HepG2 (cell line): ENCODE measurements around the gene MFSD6. TPM values are rescaled to one million over a fixed set of nuclear protein-coding genes. Genes with fewer than 3 reads are reported as not detected.

Experiments
- ATAC-seq: fragments of 200-7000 bp; cut with Tn5 transposase; 3 replicates; pipeline ENCODE4 v1.9.1; 2020; ENCODE audit warnings: mild to moderate bottlenecking, moderate library complexity
- BruUV-seq: library from RNA; stranded (reverse); fragments of 400-500 nt; replicated peaks from 2 replicates; lab custom pipeline; 2021; lab: Mats Ljungman, UMichigan
- CTCF ChIA-PET: fragments of 300-600 bp; formaldehyde crosslinking; extraction: SDS; loops from one replicate; lab custom pipeline; 2021; ENCODE audit warnings: low total read pairs, inconsistent platforms, low intra/inter-chr PET ratio; lab: Yijun Ruan, JAX
- POLR2A ChIA-PET: fragments of 350-600 bp; sonication (Branson Sonifier 250); formaldehyde crosslinking; loops from one replicate; lab custom pipeline; 2020; ENCODE audit warnings: antibody characterized with exemption, inconsistent platforms; lab: Yijun Ruan, JAX
- DNase-seq: peaks from one replicate; pipeline ENCODE4 v3.0.0-alpha.2; 2015; ENCODE audit warnings: low spot score
- FAIRE-seq: peaks from 3 replicates; lab custom pipeline; 2011; peaks lifted over from hg19 to GRCh38; lab: Jason Lieb, UNC
- H2AFZ ChIP-seq: one replicate; pipeline ENCODE4 v1.6.1; 2011; ENCODE audit warnings: low read length, inconsistent platforms
- H3K27ac ChIP-seq: fragments of 300-600 bp; 3 replicates; pipeline ENCODE4 v1.8.0; 2011; ENCODE audit warnings: mixed run types, mild to moderate bottlenecking, mixed read lengths, low read length, inconsistent platforms; ENCODE audit not compliant: insufficient read depth; ENCODE audit errors: extremely low read length
- H3K27me3 ChIP-seq, 2 experiments: fragments of 200-600 bp in 1 of 2; 2 replicates in 1 of 2; 3 replicates in 1 of 2; pipeline versions ENCODE4 v1.6.0 to v1.8.0; 2011; ENCODE audit warnings: low read length in 2 of 2, mild to moderate bottlenecking in 2 of 2, moderate library complexity in 2 of 2, inconsistent platforms in 1 of 2; ENCODE audit not compliant: insufficient read depth in 2 of 2, control insufficient read depth in 1 of 2
- H3K36me3 ChIP-seq, 2 experiments: fragments of 200-600 bp in 1 of 2; replicated peaks in 1 of 2; 2 replicates in 1 of 2; 3 replicates in 1 of 2; pipeline versions ENCODE4 v1.5.1 to v1.8.0; 2011; ENCODE audit warnings: low read length in 2 of 2, inconsistent platforms in 1 of 2; ENCODE audit not compliant: insufficient read depth in 2 of 2, control insufficient read depth in 1 of 2
- H3K4me1 ChIP-seq: 2 replicates; pipeline ENCODE4 v1.5.1; 2012; ENCODE audit warnings: low read length, inconsistent platforms; ENCODE audit not compliant: insufficient read depth
- H3K4me2 ChIP-seq: 2 replicates; pipeline ENCODE4 v1.6.0; 2011; ENCODE audit warnings: low read depth, low read length, inconsistent platforms
- H3K4me3 ChIP-seq, 3 experiments: fragments of 200-600 bp in 1 of 3; sonication (generic), shearing (Covaris generic) in 1 of 3; replicated peaks in 1 of 3; 2 replicates each; pipeline ENCODE4 v1.5.1; 2011 to 2016; ENCODE audit warnings: low read length in 3 of 3, inconsistent platforms in 2 of 3, low read depth in 2 of 3, mild to moderate bottlenecking in 2 of 3, control low read depth in 1 of 3, mixed read lengths in 1 of 3; ENCODE audit not compliant: insufficient read depth in 1 of 3
- H3K79me2 ChIP-seq: one replicate; pipeline ENCODE4 v1.6.1; 2011; ENCODE audit warnings: low read length, inconsistent platforms; ENCODE audit not compliant: insufficient read depth
- H3K9ac ChIP-seq: 2 replicates; pipeline ENCODE4 v1.6.0; 2011; ENCODE audit warnings: mild to moderate bottlenecking, low read depth, low read length, inconsistent platforms; ENCODE audit not compliant: insufficient read depth
- H3K9me3 ChIP-seq: 2 replicates; pipeline ENCODE4 v1.5.1; 2012; ENCODE audit warnings: mild to moderate bottlenecking, low read length
- H4K20me1 ChIP-seq: 2 replicates; pipeline ENCODE4 v1.6.0; 2011; ENCODE audit warnings: inconsistent platforms, mild to moderate bottlenecking, low read length, moderate library complexity; ENCODE audit not compliant: insufficient read depth
- ATF1 ChIP-seq: IDR thresholded peaks from 2 replicates; pipeline ENCODE4 v1.6.1; 2016; ENCODE audit warnings: mild to moderate bottlenecking, control low read depth
- DMAP1 ChIP-seq: IDR thresholded peaks from 2 replicates; pipeline ENCODE4 v1.6.1; 2016
- FOSL1 ChIP-seq: sonication (generic); formaldehyde crosslinking; IDR thresholded peaks from 2 replicates; pipeline ENCODE4 v1.9.0; 2021; ENCODE audit warnings: missing genetic modification reagents, borderline replicate concordance
- HNRNPLL ChIP-seq: fragments of 200-400 bp; formaldehyde crosslinking; IDR thresholded peaks from 2 replicates; pipeline ENCODE4 v1.6.1; 2017; ENCODE audit warnings: mild to moderate bottlenecking, low read depth, low read length; ENCODE audit not compliant: poor library complexity, severe bottlenecking
- KDM6A ChIP-seq: IDR thresholded peaks from 2 replicates; pipeline ENCODE4 v1.6.1; 2016; ENCODE audit warnings: low read depth
- MBD4 ChIP-seq: IDR thresholded peaks from 2 replicates; pipeline ENCODE4 v1.6.1; 2012; ENCODE audit warnings: low read length, inconsistent platforms, borderline replicate concordance
- SRF ChIP-seq: IDR thresholded peaks from 2 replicates; pipeline ENCODE4 v1.6.1; 2011; ENCODE audit warnings: mild to moderate bottlenecking, low read depth, low read length, moderate library complexity
- ZNF24 ChIP-seq: fragments of 450-650 bp; IDR thresholded peaks from 2 replicates; pipeline ENCODE4 v1.6.1; 2017; ENCODE audit warnings: antibody characterized with exemption, mild to moderate bottlenecking
- WGBS: methylation state at CpG from one replicate; pipeline ENCODE4 v1.1.6; 2017; ENCODE audit warnings: low lambda C conversion rate; 5-methylcytosine and 5-hydroxymethylcytosine counted together
- in situ Hi-C: cut with HindIII; loops from 2 replicates; pipeline ENCODE4 v1.10.0; 2017; ENCODE audit warnings: low pct_unique_long_range_greater_than_20kb; ENCODE audit not compliant: extremely low pct_ligation_motif_present
- intact Hi-C: fragments of 100-400 bp; cut with micrococcal nuclease; formaldehyde crosslinking; loops from one replicate; pipeline ENCODE4 v1.10.0; 2022; ENCODE audit not compliant: unreplicated experiment
- polyA plus RNA-seq, 8 experiments: library from polyadenylated mRNA; depleted of rRNA in 3 of 8; stranded (reverse) in 7 of 8; unstranded in 1 of 8; fragments of >200 nt; fragmentation: Illumina TruSeq in 4 of 8; extraction: Trizol in 4 of 8; gene quantifications; 2 replicates each; pipeline versions ENCODE4 v1.2.1 to v1.2.3, GENCODE V29; 2011 to 2016; ENCODE audit warnings: low read depth in 4 of 8, missing spikeins in 1 of 8, mixed read lengths in 1 of 8; ENCODE audit not compliant: insufficient read depth in 1 of 8
- total RNA-seq, 5 experiments: library from RNA; depleted of rRNA; stranded (reverse); fragments of >200 nt; fragmentation: Illumina TruSeq; extraction: Trizol; gene quantifications; 2 replicates each; pipeline ENCODE4 v1.2.3, GENCODE V29; 2016; ENCODE audit warnings: low read depth in 1 of 5
- TF ChIP-seq, protein P1 (sequence below): sonication (generic); formaldehyde crosslinking; IDR thresholded peaks from 2 replicates; pipeline ENCODE4 v1.5.1; 2020; ENCODE audit warnings: mild to moderate bottlenecking, missing genetic modification reagents, borderline replicate concordance
- TF ChIP-seq, protein P2 (sequence below): sonication (generic); formaldehyde crosslinking; IDR thresholded peaks from 2 replicates; pipeline ENCODE4 v1.9.0; 2021; ENCODE audit warnings: missing genetic modification reagents, borderline replicate concordance
- TF ChIP-seq, protein P3 (sequence below): sonication (generic); formaldehyde crosslinking; conservative IDR thresholded peaks from 2 replicates; pipeline ENCODE4 v1.8.1; 2023; ENCODE audit warnings: missing genetic modification reagents
- TF ChIP-seq, protein P4 (sequence below): sonication (generic); formaldehyde crosslinking; IDR thresholded peaks from 2 replicates; pipeline ENCODE4 v1.5.0; 2020; ENCODE audit warnings: missing genetic modification reagents, mild to moderate bottlenecking, borderline replicate concordance
- TF ChIP-seq, protein P5 (sequence below): sonication (generic); formaldehyde crosslinking; IDR thresholded peaks from 2 replicates; pipeline ENCODE4 v1.5.0; 2020; ENCODE audit warnings: missing genetic modification reagents

The MFSD6 gene
- total and polyA plus RNA-seq, 2 of the 13 experiments (the other 11 are each of a cell fraction or from before 2014, with no cell fraction given): 0.92 to 1.4 TPM

DNA sequence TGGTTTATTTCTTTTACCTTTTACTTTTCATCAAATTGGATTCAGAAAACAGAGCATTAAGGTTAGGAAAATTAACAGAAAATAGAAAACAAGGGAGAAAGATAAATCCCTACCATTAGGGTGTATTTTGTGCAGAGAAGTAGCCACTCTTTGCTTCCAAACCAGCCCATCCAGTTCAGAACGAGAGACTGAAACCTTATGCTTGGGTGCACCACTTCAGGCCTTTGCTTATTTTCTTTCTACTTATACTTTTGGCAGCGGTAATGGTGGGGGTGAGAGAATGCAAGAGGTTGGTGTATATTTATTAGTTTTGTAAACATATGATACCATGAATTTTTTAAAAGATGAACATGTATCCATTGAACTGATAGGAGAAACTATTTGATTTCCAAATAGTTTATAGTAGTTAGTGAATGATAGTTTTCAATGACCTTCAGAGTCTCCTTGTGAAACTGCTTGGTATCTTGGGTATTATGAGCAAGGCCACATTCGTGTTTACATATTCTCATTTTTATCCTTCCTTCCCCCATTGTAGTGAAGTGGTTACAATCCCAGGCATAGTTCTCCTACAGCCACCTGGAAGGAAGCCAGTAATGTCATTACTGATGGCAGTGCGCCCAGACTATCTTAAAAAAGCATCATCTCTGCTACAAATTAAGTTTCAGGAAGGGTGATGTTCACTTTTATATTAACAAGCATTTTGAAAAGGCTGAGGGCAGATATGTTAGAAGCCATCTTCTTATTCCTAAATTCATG, 60.8 kb downstream of the MFSD6 start (continued):
- TF ChIP-seq, protein P1, sequence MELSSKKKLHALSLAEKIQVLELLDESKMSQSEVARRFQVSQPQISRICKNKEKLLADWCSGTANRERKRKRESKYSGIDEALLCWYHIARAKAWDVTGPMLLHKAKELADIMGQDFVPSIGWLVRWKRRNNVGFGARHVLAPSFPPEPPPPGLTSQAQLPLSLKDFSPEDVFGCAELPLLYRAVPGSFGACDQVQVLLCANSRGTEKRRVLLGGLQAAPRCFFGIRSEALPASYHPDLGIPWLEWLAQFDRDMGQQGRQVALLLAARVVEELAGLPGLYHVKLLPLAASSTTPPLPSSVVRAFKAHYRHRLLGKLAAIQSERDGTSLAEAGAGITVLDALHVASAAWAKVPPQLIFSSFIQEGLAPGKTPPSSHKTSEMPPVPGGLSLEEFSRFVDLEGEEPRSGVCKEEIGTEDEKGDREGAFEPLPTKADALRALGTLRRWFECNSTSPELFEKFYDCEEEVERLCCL (CRISPR knock-in tag): no peak
- TF ChIP-seq, protein P2, sequence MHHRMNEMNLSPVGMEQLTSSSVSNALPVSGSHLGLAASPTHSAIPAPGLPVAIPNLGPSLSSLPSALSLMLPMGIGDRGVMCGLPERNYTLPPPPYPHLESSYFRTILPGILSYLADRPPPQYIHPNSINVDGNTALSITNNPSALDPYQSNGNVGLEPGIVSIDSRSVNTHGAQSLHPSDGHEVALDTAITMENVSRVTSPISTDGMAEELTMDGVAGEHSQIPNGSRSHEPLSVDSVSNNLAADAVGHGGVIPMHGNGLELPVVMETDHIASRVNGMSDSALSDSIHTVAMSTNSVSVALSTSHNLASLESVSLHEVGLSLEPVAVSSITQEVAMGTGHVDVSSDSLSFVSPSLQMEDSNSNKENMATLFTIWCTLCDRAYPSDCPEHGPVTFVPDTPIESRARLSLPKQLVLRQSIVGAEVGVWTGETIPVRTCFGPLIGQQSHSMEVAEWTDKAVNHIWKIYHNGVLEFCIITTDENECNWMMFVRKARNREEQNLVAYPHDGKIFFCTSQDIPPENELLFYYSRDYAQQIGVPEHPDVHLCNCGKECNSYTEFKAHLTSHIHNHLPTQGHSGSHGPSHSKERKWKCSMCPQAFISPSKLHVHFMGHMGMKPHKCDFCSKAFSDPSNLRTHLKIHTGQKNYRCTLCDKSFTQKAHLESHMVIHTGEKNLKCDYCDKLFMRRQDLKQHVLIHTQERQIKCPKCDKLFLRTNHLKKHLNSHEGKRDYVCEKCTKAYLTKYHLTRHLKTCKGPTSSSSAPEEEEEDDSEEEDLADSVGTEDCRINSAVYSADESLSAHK: no peak

DNA sequence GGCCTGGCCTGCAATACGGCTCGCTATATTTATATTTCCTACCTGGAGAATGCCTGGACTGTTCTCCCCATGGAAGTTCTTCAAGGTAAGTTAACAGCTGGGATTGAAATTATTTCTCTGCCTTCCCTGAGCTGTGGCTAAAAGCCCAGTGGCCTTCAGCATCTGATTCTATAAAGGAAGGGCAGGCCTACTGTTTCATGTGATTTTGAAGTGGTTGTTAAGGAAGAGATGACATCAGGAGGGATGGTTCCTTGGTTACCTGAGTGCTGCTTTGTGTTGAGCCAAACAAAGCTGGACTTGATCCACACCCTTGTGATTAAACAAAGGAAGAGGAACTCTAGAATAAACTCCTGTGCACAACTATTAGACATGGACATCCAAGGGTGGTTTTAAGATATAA, 61.6 kb downstream of the MFSD6 start:
- Histone ChIP-seq H4K20me1 (no peaks in the 10 kb centered on the region), H3K79me2 (no peaks in the 10 kb centered on the region), H3K27me3 (no peaks in the 10 kb centered on the region), H3K27ac (no peak overlapping the region), H3K4me1 (peaks cover 26% of the 10 kb centered on the region), H3K4me2 (no peak overlapping the region), H3K36me3 (no peaks in the 10 kb centered on the region), H3K4me3 (no peak overlapping the region), H3K9me3 (no peaks in the 10 kb centered on the region), H3K9ac (no peak overlapping the region), H2AFZ (no peak overlapping the region)
- ChIA-PET POLR2A (no interaction called here), CTCF (no interaction called here)
- BruUV-seq: no TSS peak
- DNase-seq (no peak), FAIRE-seq (no peak), ATAC-seq (no peak)
- intact Hi-C loops (no loop called here), in situ Hi-C loops (no loop called here)
- 98% methylated on average over 2 of the region's 2 CpGs for WGBS
- TF ChIP-seq, protein P3, sequence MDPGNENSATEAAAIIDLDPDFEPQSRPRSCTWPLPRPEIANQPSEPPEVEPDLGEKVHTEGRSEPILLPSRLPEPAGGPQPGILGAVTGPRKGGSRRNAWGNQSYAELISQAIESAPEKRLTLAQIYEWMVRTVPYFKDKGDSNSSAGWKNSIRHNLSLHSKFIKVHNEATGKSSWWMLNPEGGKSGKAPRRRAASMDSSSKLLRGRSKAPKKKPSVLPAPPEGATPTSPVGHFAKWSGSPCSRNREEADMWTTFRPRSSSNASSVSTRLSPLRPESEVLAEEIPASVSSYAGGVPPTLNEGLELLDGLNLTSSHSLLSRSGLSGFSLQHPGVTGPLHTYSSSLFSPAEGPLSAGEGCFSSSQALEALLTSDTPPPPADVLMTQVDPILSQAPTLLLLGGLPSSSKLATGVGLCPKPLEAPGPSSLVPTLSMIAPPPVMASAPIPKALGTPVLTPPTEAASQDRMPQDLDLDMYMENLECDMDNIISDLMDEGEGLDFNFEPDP (CRISPR knock-in tag): no peak
- no peak for TF ChIP-seq MBD4
- no peak for TF ChIP-seq SRF
- TF ChIP-seq KDM6A: no peak
- no peak for TF ChIP-seq ATF1
- no peak for TF ChIP-seq FOSL1 (CRISPR knock-in tag)
- TF ChIP-seq HNRNPLL: no peak
- no peak for TF ChIP-seq DMAP1 (CRISPR knock-in tag)
- TF ChIP-seq, protein P4, sequence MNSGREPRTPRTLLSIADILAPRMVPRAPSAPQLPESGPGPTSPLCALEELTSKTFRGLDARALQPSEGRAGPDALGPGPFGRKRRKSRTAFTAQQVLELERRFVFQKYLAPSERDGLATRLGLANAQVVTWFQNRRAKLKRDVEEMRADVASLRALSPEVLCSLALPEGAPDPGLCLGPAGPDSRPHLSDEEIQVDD (CRISPR knock-in tag): no peak
- no peak for TF ChIP-seq ZNF24
- TF ChIP-seq, protein P5, sequence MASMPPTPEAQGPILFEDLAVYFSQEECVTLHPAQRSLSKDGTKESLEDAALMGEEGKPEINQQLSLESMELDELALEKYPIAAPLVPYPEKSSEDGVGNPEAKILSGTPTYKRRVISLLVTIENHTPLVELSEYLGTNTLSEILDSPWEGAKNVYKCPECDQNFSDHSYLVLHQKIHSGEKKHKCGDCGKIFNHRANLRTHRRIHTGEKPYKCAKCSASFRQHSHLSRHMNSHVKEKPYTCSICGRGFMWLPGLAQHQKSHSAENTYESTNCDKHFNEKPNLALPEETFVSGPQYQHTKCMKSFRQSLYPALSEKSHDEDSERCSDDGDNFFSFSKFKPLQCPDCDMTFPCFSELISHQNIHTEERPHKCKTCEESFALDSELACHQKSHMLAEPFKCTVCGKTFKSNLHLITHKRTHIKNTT (CRISPR knock-in tag): no peak
